Ishikawa (cell line): ENCODE data around the gene HDLBP.

Source experiments
- CEBPB ChIP-seq: IDR thresholded peaks from 2 replicates; pipeline ENCODE4 v1.6.1; 2012
- CREB1 ChIP-seq: IDR thresholded peaks from 2 replicates; pipeline ENCODE4 v1.6.1; 2012; ENCODE audit warnings: low read depth
- EGR1 ChIP-seq: IDR thresholded peaks from 2 replicates; pipeline ENCODE4 v1.6.1; 2012
- EP300 ChIP-seq: IDR thresholded peaks from 2 replicates; pipeline ENCODE4 v1.6.1; 2012; ENCODE audit warnings: borderline replicate concordance
- FOXM1 ChIP-seq: IDR thresholded peaks from 2 replicates; pipeline ENCODE4 v1.6.1; 2012; ENCODE audit warnings: low read depth, borderline replicate concordance
- NFIC ChIP-seq: IDR thresholded peaks from 2 replicates; pipeline ENCODE4 v1.6.1; 2012
- TAF1 ChIP-seq: IDR thresholded peaks from 2 replicates; pipeline ENCODE4 v1.6.1; 2012; ENCODE audit warnings: low read depth, mild to moderate bottlenecking
- TCF12 ChIP-seq: IDR thresholded peaks from 2 replicates; pipeline ENCODE4 v1.6.1; 2012; ENCODE audit warnings: low read depth
- YY1 ChIP-seq: IDR thresholded peaks from 2 replicates; pipeline ENCODE4 v1.6.1; 2012; ENCODE audit warnings: low read depth

- TF ChIP-seq EP300 (no peak), TCF12 (no peak), EGR1 (no peak), FOXM1 (no peak), TAF1 (no peak), CEBPB (no peak), YY1 (no peak), CREB1 (no peak), NFIC (no peak)
Observed at GRCh38 chr2:241255542-241256167, 59.8 kb downstream of the HDLBP start.
